ENCODE measurements around the gene SYT8. TPM values are rescaled to one million over a fixed set of nuclear protein-coding genes. Genes with fewer than 3 reads are reported as not detected.

The SYT8 gene
- total RNA-seq, 1 donor from 2014 or later, result 7.3 TPM

DNA sequence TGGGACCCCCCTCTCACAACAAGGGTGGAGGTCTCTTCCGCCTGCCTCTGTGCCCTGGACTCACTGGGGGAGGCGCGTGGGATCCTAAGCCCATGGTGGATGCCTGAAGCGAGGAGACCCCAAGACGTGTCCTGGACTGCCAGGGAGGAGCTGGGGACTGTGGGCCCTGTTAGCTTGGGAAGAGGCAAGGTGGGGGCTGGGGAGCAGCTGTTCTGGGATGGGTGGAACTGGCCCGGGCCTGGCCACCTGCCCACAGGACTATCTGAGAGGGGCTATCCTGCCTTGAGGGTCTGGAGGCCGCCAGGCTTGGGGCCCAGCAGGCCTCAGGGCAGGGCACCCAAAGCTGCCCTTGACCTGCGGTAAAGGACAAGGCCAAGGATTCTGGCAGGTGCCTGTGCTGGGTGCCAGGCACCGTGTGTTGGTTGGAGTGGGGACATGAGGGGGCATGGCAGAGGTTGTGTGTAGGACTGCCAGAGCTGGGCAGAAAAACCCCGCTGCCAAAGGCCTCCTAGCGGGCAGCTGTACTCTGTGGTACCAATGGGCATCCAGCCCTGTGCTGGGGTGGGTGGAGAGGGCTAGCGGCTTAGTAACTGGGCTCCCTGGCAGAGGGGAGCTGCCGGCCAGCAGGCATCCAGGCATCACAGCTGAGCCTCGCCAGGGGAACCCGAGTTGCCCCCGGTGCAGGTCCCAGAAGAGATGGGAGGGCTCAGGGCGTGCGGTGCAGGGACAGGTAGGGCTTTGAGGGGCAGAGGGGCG, 18.8 kb downstream of the SYT8 start:
- TF ChIP-seq, protein P1, sequence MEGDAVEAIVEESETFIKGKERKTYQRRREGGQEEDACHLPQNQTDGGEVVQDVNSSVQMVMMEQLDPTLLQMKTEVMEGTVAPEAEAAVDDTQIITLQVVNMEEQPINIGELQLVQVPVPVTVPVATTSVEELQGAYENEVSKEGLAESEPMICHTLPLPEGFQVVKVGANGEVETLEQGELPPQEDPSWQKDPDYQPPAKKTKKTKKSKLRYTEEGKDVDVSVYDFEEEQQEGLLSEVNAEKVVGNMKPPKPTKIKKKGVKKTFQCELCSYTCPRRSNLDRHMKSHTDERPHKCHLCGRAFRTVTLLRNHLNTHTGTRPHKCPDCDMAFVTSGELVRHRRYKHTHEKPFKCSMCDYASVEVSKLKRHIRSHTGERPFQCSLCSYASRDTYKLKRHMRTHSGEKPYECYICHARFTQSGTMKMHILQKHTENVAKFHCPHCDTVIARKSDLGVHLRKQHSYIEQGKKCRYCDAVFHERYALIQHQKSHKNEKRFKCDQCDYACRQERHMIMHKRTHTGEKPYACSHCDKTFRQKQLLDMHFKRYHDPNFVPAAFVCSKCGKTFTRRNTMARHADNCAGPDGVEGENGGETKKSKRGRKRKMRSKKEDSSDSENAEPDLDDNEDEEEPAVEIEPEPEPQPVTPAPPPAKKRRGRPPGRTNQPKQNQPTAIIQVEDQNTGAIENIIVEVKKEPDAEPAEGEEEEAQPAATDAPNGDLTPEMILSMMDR (IDR thresholded peaks at IDR 0.05), result no peak

DNA sequence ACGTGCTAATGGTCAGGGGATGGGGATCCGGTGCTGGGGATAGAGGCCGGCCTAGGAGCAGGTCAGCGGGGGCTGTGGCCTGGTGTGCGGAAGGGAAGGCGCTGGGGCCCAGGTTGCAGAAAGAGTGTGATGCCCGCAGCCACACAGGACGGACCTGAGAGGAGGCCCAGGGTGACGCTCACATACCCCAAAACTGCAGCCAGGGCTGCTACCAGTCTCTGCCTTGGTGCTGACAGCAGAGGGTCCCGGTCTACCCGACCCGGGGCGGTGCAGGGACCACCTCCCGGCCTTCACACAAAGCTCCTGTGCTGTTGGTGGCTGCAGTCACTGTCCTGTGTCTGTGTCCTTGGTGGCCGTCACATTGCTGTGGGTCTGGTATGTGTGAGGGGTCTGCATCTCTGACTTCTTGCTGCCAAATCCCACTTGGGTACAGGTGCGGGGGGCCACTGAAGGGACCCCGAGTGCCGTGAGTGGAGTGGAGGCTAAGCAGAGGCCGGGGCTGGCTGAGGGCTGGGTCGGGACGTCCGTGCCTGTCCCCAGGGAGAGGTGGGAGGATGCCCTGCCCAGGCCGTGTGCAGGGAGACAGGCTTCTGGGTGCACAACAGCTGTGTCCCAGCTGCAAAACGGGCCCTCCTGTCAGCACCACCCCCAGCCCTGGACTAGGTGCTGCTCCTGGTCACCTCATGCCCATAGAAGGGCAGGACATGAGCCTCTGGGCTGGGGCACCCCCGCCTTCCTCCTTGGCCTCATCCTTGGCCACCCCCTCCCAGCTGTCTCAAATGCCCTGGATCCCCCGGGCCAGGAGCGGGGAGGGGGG, 19.6 kb downstream of the SYT8 start:
- Mint-ChIP-seq H3K4me3 (ENCODE audit: unreplicated experiment) (no peak overlapping the region), H3K36me3 (ENCODE audit: low read depth) (no peaks in the 10 kb centered on the region), H3K27ac (ENCODE audit: unreplicated experiment) (no peak overlapping the region), H3K27me3 (ENCODE audit: low read depth) (no peaks in the 10 kb centered on the region), H3K4me1 (ENCODE audit: low read depth) (no peaks in the 10 kb centered on the region), H3K9me3 (ENCODE audit: low read depth) (no peaks in the 10 kb centered on the region)
- no peak for DNase-seq (ENCODE audit: low spot score)
- TF ChIP-seq, protein P1 (IDR thresholded peaks at IDR 0.05), result no peak

More for the DNA sequence above, 18.8 kb downstream of the SYT8 start:
- no peak overlapping the region for H3K4me3 Mint-ChIP-seq (ENCODE audit: unreplicated experiment)
- no peaks in the 10 kb centered on the region for H3K9me3 Mint-ChIP-seq (ENCODE audit: low read depth)
- no peak for DNase-seq (ENCODE audit: low spot score)
- no peaks in the 10 kb centered on the region for H3K4me1 Mint-ChIP-seq (ENCODE audit: low read depth)
- no peaks in the 10 kb centered on the region for H3K36me3 Mint-ChIP-seq (ENCODE audit: low read depth)
- no peaks in the 10 kb centered on the region for H3K27me3 Mint-ChIP-seq (ENCODE audit: low read depth)
- no peak overlapping the region for H3K27ac Mint-ChIP-seq (ENCODE audit: unreplicated experiment)

- DNase-seq (ENCODE audit: low spot score), result no peak
- Mint-ChIP-seq H3K27me3 (ENCODE audit: low read depth) (no peaks in the 10 kb centered on the region), H3K27ac (ENCODE audit: unreplicated experiment) (no peak overlapping the region), H3K4me1 (ENCODE audit: low read depth) (no peaks in the 10 kb centered on the region), H3K9me3 (ENCODE audit: low read depth) (no peaks in the 10 kb centered on the region), H3K4me3 (ENCODE audit: unreplicated experiment) (no peak overlapping the region), H3K36me3 (ENCODE audit: low read depth) (no peaks in the 10 kb centered on the region)
- TF ChIP-seq, protein P1 (IDR thresholded peaks at IDR 0.05), result peak; percentile 28
Measured at GRCh38 chr11:1854949-1855885, 20.4 kb downstream of the SYT8 start.

DNA sequence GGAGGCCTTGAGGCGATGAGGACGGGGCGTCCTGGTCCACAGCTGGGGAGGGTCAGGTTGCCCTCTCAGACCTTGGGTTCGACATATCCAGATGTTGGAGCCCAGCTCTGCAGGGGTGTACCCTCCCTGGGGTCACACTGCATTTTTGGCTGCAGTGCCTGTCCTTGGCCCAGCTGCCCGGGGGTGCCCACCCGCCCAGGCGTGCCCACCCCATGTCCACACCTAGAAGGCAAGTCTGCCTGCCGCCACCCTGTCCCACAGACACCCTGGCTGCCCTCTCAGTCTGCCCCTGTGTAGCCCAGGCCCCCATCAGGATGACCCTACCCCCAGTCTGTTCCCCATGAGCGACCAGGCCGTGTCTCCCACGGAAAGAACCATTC, 21.1 kb downstream of the SYT8 start:
- TF ChIP-seq, protein P1 (IDR thresholded peaks at IDR 0.05), result no peak
- H3K36me3 Mint-ChIP-seq (ENCODE audit: low read depth), result no peaks in the 10 kb centered on the region
- H3K4me3 Mint-ChIP-seq (ENCODE audit: unreplicated experiment), result no peak overlapping the region
- H3K27me3 Mint-ChIP-seq (ENCODE audit: low read depth), result no peaks in the 10 kb centered on the region
- no peaks in the 10 kb centered on the region for H3K4me1 Mint-ChIP-seq (ENCODE audit: low read depth)
- H3K27ac Mint-ChIP-seq (ENCODE audit: unreplicated experiment), result no peak overlapping the region
- no peak for DNase-seq (ENCODE audit: low spot score)
- H3K9me3 Mint-ChIP-seq (ENCODE audit: low read depth), result no peaks in the 10 kb centered on the region
